Activated CD4-positive, alpha-beta T cell treated with anti-CD3 and anti-CD28 coated beads, Interleukin-10, Interleukin-2, amounts not matched to agents 100 ng/mL and 50 ng/mL, durations not matched to agents 16 hours and 8 hours (primary cell): ENCODE measurements around the gene GABRR2.
"Not testable (repeated sequence)": the region's sequence is repeated elsewhere in the genome, so short reads cannot be mapped to it uniquely, and the experiment has no call there.

Source experiments
- DNase-seq: peaks from one replicate; pipeline ENCODE4 v3.0.0-alpha.2; 2020

GABRR2 gene

DNA sequence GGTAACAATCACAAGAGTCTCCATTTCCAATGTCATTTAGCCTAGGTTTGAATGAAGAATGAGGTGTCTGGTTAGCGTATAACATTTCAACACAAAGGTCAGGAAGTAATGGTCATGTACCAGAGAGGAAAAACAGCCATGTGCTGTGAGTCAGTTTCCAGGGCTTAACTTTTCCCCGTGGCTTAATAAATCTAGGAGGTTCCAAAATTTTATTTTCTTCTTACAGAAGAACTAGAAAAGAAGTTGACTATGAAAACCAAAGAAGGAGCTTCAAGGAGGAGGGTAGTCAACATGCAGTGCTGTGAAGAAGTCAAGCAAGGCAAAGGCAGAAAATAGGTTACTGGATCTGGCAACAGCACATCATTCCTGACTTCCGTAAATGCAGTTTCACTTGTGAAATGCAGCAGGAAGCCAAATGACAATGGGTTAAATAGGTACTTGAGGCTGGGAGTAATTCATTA is 8.4 kb upstream of the GABRR2 start:
- no peak for DNase-seq

DNA sequence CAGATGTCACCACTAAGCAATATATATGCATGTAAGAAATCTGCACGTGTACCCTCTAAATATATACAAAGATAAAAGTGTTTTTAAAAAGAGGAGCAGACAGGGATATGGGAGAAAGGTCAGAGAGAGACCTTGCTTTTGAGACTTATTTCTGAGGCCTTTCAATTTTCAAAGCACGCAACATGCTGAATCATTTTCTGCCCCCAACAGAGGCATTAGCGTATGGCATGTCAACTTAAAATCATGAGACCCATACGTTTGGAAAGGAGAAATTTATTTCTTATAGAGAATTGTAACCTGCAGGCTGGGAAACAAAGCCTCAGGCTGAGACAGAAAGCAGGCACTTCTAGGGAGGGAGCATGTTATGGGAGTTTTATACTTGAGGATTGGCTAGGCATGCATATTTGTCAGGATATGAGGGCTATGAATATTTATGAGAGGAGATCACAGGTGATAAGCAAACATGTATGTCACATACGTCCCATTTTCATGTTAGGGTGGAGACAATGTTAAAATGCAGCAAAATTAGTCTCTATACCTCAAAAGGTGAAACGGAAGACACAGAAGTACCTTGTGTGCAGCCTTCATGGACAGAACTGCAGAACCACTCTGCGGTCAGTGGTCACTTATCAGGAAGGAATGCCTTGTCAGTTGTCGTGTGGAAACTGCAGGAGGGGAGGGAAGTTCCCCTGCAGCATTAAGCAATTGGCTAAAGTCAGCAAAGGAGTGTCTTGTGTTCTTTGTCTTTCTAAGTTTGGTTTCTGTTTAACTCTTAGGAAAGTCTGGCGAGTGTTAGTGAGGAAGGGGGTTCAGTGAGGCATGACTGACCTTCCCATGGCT is 6.3 kb upstream of the GABRR2 start:
- DNase-seq, result no peak

DNA sequence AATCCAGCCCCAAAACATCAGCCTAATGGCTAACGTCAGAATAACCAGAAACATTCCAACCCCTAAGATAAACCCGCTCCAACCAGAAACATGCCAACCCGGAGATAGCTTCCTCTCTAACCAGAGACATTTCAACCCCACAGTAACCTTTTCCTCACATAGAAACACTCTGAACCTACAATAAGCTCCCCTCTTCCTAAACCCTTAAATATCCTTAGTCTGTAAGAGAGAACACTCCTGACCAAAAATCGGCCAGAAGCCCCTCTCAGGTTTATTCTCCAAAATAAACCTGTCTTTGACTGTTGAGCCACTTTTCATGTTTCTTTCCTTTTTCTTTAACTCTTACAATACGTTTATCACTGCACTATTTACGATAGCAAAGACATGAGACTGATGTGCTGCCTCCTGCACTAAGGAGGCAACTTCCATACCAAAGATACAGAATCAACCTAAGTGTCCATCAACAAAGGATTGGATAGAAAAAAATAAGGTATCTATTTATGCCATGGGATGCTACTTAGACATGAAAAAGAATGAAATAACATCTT is 5.0 kb upstream of the GABRR2 start:
- DNase-seq, result no peak

- DNase-seq, result no peak
These were observed 2.0 kb upstream of the GABRR2 start for GRCh38 chr6:89317067-89317466.

- no peak for DNase-seq
These were observed 407 bp downstream of the GABRR2 start for GRCh38 chr6:89314692-89315091.

DNA sequence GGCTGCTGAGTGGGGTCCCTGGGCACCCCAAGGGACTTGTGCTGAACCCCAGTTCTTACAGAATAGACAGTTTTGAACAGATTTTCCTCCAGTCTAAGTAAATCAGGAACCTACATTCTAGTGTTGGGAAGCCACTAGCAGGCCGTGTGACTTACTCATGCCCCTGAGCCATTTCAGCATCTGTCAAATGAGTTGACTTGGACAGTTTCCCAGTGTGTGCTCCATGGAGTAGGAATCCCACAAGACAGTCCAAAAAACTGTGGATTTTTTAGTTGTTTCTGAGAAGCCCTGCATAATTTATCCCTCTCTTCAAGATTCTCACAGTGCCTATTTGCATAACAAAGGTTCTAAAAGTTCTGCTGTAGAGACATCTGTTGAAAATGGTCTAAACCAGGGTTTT is 2.1 kb downstream of the GABRR2 start:
- DNase-seq, result no peak

DNA sequence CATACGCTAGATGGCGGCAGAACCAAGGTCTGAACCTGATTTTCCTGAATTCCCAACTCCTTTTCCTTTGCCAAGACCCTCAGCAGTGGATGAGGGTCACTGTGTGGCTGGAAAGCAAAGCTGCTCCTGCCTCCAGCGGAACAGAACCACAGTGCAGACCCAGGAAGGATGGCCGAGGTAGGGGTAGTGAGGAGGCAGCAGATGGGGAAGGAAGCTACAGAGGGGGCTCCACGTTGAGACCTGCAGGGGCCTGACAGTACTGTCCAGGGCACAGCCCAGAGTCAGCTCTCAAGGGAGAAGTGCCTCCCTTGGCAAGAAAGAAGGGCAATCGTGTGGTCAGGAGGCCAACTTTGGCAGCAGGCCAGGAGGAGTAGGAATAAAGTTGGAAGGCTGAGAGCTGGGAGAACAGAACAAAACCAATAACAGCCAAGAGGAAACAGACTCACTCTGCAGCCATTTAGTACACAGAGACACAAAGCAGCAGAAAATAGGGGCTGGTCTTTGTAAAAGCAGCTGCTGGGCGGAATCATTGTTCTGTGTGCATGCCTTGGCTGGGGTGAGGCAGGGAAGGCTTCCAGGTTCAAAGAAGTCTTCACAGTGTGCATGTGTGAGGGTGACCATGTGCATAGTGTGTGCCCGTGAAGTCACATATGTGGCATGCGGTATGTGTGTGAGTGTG is 3.1 kb downstream of the GABRR2 start:
- no peak for DNase-seq

GRCh38 chr6:89311530-89311852 is 3.6 kb downstream of the GABRR2 start:
- no peak for DNase-seq

GRCh38 chr6:89310929-89311328 is 4.2 kb downstream of the GABRR2 start:
- no peak for DNase-seq

GRCh38 chr6:89308525-89309395 is 6.3 kb downstream of the GABRR2 start:
- DNase-seq, result no peak

GRCh38 chr6:89304517-89304916 is 10.6 kb downstream of the GABRR2 start:
- DNase-seq, result not testable (repeated sequence)

GRCh38 chr6:89302936-89303335 is 12.2 kb downstream of the GABRR2 start:
- DNase-seq, result no peak

- DNase-seq, result no peak
These were observed 12.8 kb downstream of the GABRR2 start for GRCh38 chr6:89302195-89302770.

GRCh38 chr6:89301586-89302194 is 13.4 kb downstream of the GABRR2 start:
- DNase-seq, result no peak

- no peak for DNase-seq
These were observed 15.6 kb downstream of the GABRR2 start for GRCh38 chr6:89299466-89299850.

DNA sequence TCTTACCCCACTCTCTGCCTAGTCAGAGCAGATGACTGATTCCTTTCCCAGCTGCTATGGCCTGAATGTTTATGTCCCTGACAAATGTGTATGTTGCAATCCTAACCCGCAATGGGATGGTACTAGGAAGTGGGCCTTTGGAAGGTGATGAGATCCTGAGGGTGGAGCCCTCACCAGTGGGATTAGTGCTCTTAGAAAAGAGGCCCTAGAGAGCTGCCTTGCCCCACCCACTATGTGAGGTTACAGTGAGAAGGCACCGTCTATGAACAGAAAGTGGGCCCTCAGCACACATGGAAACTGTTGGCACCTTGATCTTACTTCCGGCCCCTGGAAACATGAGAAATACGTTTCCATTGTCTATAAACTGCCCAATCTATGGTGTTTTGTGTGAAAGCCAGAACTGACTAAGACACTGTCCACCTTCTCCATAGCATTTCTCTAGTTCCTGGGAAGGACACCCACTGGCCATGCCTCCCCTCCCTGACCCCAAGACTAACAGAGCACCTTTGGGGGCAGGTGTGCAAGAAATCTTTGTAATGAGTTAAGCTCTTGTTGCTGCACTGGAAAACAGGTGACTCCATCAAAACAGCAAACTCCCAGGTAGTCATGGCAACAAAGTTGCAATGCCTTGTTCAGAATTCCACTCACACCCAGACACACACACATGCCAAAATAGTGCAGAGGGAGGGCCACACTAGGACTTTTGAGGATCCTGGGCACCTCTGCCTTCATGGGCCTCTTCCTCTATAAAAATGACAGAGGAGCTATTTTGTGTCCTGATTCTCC is 16.2 kb downstream of the GABRR2 start:
- peak; percentile 19 for DNase-seq

DNA sequence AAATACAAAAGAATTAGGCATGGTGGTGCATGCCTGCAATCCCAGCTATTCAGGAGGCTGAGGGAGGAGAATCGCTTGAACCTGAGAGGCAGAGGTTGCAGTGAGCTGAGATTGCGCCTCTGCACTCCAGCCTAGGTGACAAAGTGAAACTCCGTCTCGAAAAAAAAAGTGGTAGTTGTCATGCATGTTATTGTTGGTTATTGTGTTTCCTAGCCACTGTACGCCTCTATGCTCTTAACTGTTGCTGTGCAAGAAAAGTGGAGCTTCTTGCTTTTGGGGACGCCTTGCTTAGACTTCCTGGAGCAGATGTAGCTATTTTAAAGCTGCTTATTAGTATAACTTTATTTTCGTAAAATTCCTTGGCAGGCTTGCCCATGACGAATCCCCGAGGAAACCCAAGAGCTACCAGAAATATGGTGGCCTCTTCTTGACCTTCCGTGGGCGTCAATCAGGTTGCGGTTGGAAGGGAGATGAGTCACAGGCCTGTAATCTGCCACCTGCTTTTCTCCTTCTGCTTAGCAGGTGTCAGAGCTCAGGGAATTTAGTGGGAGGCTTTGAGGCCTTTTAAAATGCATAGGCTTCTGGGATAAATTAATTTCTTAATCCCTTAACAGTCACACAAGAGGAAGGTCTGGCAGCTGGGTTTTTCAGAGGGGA is 17.3 kb downstream of the GABRR2 start:
- DNase-seq, result peak; percentile 69

GRCh38 chr6:89295981-89296380 is 19.1 kb downstream of the GABRR2 start:
- DNase-seq, result no peak

DNA sequence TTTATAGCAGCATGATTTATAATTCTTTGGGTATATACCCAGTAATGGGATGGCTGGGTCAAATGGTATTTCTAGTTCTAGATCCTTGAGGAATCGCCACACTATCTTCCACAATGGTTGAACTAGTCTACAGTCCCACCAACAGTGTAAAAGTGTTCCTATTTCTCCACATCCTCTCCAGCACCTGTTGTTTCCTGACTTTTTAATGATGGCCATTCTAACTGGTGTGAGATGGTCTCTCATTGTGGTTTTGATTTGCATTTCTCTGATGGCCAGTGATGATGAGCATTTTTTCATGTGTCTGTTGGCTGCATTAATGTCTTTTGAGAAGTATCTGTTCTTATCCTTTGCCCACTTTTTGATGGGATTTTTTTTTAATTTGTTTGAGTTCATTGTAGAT is 20.0 kb downstream of the GABRR2 start:
- not testable (repeated sequence) for DNase-seq

DNA sequence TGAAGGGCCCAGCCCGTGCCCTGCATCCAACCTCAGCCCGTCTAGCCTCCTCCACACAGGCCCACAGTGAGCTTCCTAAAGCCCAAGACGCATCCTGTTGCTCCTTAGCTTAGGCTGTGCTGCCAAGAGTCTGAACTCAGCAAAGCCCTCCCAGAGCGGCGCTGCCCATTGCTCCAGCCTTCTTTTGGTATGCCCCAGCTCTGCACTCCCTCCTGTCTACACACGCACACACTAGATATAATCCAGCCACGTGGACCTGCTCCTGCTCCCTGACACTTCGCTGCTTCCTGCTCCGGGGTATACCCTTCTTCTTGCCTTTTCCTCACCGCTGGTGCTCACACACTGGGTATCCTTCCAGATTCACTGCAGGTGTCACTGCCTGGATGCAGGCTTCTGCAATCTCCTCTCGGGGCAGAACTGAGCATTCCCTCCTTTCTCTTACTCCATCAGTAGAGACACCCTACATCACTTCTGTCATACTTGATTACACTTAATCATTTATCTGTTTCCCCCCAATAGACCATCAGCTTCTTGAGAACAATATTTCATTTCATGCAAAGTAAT is 23.8 kb downstream of the GABRR2 start:
- no peak for DNase-seq
